GM19025 (cell line): ENCODE results near the gene ATP6V1C2.

Experiments used
- ATAC-seq: cut with Tn5 transposase; IDR thresholded peaks from one replicate; pipeline ENCODE4 v1.9.1; 2021; ENCODE audit warnings: mild to moderate bottlenecking, low read depth, moderate library complexity; ENCODE audit not compliant: unreplicated experiment

The ATP6V1C2 gene

DNA sequence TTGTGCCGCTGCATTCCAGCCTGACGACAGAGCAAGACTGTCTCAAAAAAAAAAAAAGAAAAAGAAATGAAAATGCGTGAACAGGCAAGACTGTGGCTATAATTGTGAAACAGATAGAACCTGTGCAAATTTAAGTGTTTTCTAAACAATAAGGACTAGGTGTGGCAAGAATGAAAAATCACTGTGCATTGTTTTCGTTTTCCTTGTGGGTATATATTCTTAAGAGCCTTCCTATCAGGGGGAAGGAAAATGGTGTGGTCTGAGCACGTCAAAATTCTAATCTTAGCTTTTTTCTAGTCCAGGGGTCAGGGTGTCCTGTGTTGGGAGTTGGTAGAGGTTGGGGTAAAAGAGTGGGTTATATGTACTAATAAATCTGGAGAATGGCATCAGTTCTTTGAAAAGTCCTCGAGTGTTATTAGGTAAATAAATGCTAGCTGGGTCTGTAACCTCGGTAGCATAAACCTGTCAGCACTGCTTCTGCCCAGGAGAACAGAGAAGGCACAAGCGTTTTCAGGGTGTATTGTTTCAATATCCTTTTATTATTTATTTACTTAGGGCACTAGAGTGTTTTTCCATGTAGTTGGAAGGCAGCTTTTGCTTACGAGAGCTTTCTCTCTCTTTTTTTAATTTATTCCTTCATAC, 11.6 kb downstream of the ATP6V1C2 start:
- ATAC-seq: no peak

DNA sequence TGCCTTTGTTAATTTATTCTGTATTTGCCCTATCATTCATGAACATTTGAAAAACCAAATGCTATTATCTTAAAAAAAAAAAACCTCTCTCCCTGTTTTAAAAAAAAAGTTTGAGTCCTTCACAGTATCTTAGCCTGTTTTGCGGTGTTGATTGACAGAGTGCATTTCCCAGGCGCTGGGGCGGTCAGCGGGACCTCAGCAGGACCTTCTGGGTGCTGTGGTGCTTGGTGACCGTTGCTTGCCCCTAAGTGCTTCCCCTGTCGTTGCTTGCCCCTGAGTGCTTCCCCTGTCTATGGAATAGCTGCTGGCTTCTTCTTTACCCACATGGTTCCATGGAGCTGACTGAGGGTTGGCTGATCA, 12.1 kb downstream of the ATP6V1C2 start:
- no peak for ATAC-seq

DNA sequence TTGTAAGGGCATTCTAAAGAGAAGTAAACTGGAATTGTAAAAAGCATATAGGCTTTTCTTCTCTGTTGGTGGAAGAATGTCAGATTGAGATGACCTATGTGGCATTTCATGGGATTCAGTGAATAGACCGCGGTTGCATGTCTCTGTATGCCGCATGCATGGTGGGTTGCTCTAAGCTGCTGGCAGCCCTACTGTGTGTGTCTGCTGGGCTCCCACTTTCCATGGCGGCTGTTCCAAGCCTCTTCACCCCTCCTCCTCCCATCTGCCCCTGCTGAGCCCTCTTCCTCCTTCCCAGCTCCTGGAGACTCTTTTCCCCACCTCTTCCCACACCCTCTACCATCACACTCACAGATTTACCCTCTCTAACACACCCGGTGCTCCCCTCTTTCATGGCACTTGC, 12.6 kb downstream of the ATP6V1C2 start:
- no peak for ATAC-seq

DNA sequence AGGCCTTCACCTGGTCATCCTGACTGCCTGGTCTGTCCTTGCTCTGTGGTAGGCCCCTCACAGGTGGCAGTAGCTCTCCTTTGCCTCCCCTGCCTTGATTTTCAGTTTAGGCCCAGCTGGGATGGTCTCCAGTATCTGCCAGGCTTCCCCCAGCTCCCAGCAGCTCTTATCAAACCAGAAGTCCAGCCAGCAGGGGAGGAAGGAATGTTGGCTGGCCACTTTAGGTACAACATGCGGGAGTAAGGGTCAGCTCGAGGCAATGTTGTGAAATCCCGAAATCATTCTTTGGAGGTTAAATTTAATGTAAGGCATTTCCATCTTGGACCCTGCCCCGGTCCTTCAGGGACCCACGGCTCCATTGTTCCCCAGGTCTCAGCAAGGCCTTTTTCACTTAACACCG, 16.8 kb downstream of the ATP6V1C2 start:
- ATAC-seq: no peak

DNA sequence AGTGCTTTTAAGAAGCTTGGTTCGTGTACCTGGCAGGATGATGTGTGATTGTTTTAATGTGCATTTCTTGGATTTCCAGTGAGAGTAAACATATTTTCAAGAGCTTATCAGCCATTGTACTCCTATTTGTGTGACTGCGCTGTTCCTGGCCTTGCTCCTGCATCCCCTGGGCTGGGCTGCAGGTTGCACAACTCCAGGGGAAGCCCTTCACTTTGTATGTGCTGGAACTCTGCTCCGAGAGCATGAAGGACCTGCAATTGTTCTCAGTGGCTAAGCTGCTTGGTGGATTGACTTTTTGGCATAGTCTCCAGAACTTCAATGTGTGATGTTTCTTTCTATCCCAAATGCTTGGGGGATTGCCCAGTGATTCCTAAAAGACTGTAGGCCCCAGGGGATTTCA, 18.8 kb downstream of the ATP6V1C2 start:
- no peak for ATAC-seq

DNA sequence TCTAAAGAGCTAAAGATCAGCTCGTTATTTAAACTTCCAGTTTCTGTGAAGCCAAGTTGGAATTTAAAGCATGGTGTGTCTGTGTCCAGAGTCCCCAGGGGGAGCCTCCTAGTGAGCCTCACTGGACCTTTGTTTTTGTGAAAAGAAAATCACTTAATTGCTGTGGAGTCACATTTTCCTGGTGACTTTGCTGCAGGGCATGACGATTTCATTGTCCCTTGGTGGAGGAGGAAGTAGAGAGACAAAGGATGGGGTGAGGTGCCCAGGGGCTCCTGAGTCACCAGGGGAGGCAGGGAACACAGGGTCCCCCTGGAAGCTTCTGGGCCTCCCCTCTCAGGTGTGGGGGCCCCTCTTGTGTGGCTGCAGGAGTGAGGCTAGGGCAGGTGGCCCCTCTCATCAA, 19.7 kb downstream of the ATP6V1C2 start:
- ATAC-seq: no peak

DNA sequence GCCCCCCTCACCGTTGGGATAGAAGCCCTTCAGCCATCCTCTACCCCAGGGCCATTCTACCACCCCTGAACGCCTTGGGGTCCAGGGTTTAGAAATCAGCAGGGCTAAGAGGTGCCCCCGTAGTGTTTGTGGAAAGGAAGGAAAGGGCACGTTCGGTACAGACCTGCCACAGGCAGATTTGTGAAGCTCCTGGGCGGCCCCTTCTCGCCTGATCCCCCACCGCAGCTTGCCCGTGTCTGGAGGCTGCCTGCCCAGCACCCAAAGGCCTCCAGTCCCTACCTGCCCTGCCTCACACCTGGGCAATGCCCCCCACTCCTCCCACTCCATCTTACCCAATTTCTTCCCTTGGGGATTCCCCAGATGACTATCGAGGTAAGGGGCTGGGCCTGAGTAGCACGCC, 21.2 kb downstream of the ATP6V1C2 start:
- ATAC-seq: no peak

DNA sequence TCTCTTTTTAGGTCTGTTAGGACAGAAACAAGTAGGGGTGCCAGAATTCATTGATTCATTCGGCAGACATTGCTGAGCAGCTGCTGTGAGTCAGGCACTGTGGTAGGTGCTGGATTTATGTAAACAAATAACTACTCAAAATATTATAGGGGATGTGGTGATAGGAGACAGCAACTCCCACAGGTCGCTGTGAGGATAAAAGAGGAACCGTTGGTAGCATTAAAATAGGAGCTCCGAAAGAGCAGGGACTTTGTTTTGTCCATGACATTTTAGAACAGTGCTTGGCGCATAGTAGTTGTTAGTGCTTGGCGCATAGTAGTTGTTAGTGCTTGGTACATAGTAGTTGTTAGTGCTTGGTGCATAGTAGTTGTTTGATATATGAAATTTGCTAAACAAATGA, 29.2 kb downstream of the ATP6V1C2 start:
- ATAC-seq: no peak

DNA sequence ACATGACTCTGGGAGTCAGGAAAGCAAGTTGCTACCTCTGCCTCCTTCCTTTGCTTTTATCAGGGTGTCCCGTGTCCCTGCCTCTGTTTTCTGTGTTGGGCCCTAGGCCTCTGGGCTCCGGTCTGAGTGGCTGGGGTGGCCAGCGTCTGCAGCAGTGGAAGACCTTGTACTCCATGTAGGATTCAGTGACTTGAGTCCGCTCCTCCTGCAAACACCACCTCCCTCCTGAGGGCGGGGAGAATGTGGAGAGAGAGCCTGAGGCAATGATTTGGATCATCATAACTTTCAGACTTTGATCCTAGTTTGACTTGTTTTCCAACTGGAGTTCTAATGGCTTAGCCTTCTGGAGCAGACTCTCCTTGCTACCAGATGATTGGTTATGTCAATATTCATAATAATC, 30.8 kb downstream of the ATP6V1C2 start:
- ATAC-seq: no peak

DNA sequence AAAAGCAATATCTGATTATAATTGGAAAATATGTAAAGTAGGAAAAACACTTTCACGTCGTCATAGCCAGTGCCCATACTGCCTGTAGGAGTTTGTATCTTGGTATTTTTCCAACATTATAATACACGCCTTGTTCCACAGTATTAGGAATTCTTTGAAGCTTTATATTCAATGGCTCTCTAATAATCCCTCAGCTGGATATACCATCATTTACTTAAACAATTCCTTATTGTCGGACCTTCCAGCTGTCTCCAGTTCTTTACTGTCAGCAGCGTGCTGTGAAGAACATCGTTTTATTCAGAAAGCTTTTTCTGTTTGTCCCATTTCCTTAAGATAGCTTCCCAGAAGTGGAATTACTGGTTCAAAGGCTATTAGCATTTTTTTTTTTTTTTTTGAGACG, 31.7 kb downstream of the ATP6V1C2 start:
- no peak for ATAC-seq

DNA sequence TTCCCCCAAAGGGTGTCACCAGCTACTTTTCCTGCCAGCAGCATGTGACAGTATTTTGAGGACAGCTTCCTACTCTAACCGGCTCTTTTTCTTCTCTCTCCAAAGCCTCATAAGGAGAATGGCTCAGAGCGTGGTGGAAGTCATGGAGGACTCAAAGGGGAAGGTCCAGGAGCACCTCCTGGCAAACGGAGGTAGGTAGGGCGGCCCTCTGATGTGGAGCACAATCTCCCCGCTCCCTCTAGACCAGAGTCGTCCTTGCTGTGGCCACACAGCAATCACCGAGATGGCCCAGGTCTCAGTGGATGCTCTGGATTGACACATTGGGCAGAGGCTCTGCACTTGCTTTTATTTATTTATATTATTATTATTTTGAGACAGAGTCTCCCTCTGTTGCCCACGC, 32.4 kb downstream of the ATP6V1C2 start:
- ATAC-seq: no peak

DNA sequence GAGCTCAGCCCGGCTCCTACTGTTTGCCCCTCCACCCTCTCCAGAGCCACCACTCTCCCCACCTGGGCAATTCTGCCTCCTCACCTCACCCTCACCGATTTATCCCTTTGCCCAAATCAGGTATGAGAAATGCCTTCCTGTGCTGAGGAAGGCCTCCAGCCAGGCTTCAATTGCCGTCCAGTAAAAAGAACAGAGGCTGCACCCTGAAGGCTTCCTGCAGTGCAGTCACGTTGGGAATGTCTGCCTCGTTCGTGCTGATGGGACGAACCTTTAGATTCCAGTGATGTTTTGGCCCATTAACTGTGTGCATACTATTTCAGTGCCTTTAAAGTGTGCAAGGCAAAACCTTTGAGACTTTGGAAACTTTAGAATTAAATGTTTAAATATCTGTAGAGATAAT, 34.2 kb downstream of the ATP6V1C2 start:
- ATAC-seq: no peak

DNA sequence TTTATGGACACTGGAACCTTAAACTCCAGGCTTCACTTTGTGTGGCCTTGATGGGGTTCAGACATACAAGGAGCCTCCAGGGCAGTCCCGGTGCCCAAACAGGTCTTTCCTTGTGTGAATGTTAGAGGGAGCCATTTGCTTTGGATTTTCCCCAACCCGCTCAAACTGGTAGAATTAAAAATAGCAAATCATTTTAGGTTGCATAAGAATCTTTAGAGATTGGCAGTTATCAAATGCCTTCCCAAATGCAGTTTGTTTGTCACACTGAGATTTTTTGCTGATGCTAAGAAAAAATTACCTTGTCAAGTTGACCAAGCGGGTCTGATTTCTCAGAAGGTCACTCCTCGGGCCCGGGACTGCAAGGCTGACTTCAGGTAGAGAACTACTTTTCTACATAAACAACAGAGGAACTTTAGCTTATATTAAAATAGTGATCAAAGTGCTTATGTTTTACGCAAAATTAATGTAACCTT, 36.4 kb downstream of the ATP6V1C2 start:
- ATAC-seq: no peak

DNA sequence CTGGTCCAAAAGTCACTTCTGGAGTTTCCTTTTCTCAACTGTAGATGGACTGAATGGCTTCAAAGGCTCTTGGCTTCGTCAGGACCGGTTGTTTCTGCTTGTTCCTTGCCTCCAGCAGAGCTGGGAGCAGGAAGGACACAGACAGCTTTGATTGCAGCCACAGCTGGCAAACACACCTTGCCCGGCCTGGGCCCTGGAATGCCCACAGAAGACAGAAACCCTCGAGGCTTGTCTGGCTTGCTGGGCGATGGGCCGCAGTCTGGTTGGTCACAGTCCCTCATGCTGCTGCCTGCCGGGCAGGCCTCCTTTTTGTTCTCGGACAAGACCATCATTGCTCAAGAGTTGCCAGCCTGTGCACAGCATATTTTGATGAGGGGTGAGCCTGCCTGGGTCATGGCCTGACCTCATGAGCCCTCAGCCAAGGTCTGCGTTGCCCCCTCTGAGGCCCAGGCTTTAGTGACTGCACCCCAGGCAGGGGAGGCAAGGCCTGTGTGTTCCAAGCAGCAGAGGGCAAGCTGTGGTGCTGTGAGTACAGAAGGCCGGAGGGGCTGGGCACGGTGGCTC, 37.8 kb downstream of the ATP6V1C2 start:
- ATAC-seq: no peak

DNA sequence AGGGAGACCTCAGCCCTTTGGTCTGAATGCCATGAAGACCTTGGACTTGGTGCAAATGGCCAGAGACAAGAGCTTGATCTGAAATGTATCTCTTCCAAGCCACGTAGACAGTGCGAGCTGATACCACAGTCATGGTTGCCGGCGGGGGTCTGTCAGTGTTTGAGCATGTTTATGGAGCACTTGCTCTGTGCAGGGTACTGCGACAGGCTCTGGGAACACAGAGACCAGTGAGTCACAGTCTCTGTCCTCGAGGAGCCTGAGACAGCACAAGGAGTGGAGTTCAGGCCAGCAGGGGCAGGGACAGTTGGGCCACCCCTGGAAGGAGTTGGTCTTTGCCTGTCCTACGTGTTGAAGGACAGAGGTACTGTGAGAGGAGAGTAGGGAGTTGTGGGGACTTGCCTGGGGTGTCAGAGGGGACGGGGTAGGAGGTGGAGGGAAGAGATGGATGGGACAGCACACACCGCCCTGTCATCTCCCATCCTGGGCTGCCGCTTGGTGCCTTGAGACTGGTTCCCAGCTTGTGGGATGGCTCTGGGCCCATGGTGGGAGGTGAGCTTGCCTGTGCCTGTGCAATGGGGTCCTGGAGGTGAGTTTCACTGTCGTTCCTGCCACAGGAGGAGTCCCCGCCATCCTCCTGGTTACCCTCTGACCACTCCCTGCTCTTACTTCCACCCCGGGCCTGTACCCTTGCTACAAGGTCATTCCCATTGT, 39.5 kb downstream of the ATP6V1C2 start:
- ATAC-seq: no peak

DNA sequence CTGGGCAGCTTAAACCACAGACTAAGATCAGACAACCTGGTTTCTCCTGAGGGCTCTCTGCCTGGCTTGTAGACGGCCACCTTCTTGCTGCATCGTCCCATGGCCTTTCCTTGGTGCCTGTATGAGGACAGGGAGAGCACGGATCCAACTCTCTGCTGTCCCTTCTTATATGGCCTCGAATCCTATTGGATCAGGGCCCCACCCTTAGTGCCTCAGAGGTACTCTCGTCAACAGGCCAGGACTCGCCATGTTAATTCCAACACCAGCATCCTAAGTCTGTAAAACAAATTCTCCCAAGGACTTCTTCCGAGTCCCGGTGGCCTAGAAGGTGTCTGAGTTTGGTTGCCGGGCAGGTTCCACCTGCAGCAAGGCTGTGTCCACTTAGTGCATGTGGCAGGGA, 40.2 kb downstream of the ATP6V1C2 start:
- ATAC-seq: no peak

DNA sequence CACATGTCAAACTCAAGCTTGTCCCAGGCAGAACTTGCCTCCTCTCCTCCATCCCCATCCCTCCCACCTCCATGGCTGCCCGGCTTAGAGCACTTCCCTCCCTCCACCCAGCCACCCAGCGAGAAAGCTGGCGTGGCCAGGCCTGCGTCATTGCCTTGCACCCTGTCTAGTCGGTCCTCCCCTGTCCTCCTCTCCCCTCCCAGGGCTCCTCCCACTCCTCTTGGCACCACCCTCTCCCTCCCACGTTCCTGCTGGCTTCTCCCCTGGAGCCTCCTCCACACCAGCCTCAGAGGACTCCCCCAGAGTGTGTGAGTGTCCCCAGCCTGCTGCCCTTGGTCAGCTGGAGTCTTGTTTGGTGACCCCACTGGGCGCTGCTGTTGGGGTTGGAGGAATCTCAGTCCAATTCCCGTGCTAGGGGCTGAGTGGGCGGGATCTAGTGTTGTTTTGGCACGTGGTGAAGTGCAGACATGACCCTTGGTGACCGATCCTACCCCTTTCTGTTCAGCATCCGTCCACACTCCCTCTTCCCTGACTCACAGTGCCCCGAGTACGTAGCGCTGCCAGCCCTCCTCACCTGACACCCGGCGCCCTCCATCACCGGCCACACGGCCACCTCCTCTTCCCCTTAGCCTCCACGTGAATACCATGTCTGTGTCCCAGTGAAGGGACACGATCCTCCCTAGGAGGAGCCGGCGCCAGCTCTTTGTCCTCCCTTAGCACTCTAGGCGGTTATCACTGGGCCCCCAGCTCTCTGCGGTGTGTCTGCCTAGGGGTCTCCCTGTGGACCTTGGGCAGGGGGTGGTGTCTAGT, 41.4 kb downstream of the ATP6V1C2 start:
- no peak for ATAC-seq

DNA sequence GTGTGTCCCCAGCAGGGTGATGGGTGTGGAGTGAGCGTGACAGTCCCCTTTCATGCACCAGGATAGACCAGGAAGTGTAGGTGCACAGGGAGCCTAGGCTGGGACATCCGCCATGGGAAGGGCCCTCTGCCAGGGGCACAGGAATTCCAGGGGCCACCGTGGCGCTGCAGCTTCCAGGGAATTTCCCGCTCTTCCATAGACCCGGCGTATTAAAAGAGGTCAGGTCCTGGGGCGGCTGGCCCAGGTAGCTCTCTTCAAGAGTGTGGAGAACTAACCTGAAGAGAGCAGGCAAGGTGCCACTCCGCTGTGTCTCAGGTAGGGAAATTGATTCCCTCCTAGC, 42.0 kb downstream of the ATP6V1C2 start:
- no peak for ATAC-seq

DNA sequence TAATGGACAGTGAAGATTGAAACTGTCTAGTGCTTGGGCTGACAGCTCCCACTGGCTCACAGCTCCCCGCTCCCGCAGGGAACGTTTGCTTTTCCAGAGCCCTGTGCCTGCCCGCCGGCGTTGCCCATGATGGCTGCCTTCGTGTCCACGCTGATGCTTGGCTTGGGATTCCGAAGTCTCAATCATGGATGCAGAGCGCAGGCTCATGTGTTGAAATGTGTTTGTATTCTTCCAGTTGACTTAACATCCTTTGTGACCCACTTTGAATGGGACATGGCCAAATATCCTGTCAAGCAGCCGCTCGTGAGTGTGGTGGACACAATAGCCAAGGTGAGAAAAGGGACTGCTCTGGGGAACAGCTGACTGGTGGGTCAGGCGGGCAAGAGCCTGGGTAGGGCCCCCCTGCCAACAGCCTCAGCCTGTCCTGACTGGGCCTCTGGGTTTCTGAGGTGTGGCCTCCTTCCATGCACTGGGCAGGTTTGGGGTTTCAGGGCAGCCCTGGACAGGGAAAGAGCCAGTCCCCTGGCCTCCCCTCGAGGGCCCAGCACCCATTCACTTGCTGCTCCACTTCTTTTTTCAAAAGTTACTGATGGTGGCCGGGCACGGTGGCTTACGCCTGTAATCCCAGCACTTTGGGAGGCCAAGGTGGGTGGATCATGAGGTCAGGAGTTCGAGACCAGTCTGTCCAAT, 42.8 kb downstream of the ATP6V1C2 start:
- ATAC-seq: no peak

DNA sequence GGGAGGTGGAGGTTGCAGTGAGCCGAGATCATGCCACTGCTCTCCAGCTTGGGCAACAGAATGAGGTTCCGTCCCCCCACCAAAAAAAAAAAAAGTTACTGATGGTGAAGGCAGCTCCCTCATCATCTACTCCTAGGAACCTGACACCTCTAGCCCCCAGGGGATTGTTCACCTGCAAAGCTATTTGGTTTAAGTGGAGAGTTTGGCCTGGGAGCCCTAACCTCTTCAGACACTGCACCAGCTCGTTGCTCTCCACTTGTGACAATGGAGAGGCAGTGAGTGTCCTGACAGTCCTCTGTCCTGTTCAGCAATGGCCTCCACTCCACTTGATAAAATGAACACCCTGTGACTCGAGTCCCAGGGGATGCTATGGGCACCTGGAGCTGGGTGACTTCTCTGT, 43.5 kb downstream of the ATP6V1C2 start:
- no peak for ATAC-seq

DNA sequence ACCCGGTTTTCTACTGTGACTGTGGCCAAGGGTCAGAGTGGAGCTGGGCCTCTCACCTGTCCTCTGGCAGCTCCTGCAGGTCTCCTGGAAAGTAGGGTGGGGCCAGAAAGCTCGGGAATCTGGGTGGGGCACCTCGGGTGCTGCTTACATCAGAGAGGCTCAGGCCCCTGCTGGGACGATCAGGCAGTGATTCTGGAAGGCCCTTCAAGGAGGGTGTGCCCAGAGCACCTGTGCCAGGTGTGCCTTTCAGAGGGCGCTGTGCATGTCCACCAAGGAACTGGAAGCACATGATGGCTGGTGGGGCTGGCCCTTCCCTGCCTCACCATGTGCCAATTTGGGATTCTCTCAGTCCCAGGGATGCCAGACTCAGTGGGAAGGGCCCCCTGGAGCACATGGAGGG, 44.0 kb downstream of the ATP6V1C2 start:
- no peak for ATAC-seq
